Left lung (tissue), 10 donors: ENCODE results near the gene BBS12. TPM values are rescaled to one million over a fixed set of nuclear protein-coding genes. Genes with fewer than 3 reads are reported as not detected.

ENCODE experiments used
- ATAC-seq: fragments of 200-7000 bp; cut with Tn5 transposase; one replicate; pipeline ENCODE4 v1.9.1; 2020; ENCODE audit warnings: moderate library complexity
- DNase-seq, 4 donors: peaks; one replicate each; pipeline ENCODE4 v3.0.0-alpha.2; 2013 to 2020
- H3K27ac ChIP-seq, 2 donors: fragments of 200-600 bp; sonication (generic) in 1 of 2; one replicate each; pipeline versions ENCODE4 v1.5.0 to v1.8.0; 2020 to 2021
- H3K27me3 ChIP-seq, 2 donors: fragments of 200-600 bp; sonication (generic) in 1 of 2; one replicate each; pipeline versions ENCODE4 v1.5.0 to v1.8.0; 2020 to 2021
- H3K36me3 ChIP-seq, 2 donors: fragments of 200-600 bp; sonication (generic) in 1 of 2; one replicate each; pipeline versions ENCODE4 v1.5.0 to v1.8.0; 2020 to 2021
- H3K4me1 ChIP-seq, 2 donors: fragments of 200-600 bp; one replicate each; pipeline ENCODE4 v1.8.0; 2021
- H3K4me3 ChIP-seq, 2 donors: fragments of 200-600 bp; sonication (generic) in 1 of 2; one replicate each; pipeline versions ENCODE4 v1.5.0 to v1.8.0; 2020 to 2021; ENCODE audit warnings: mild to moderate bottlenecking in 1 of 2
- H3K9me3 ChIP-seq, 2 donors: fragments of 200-600 bp; sonication (generic) in 1 of 2; one replicate each; pipeline versions ENCODE4 v1.5.0 to v1.8.0; 2020 to 2021
- intact Hi-C, 2 donors: fragments of 100-400 bp; cut with DNase I; formaldehyde crosslinking; loops; one replicate each; pipeline versions ENCODE4 v1.11.2 to v1.14.2; 2022
- polyA plus RNA-seq, 6 donors: library from polyadenylated mRNA; unstranded; fragments of 120-200 nt; gene quantifications; one replicate each; pipeline ENCODE4 v1.2.1, GENCODE V29; 2013; ENCODE audit not compliant: insufficient read length in 6 of 6
- total RNA-seq, 2 donors: library from RNA; stranded (reverse); fragmentation: NEBNext Ultra II Directional; extraction: Animal tissue kit (Norgen Biotek cat#: 25700); gene quantifications; one replicate each; pipeline ENCODE4 v1.2.1, GENCODE V29; 2021
- TF ChIP-seq, protein P1 (sequence below), 2 donors: fragments of 200-600 bp; sonication (generic) in 1 of 2; IDR thresholded peaks; one replicate each; pipeline versions ENCODE4 v1.5.0 to v1.8.0; 2021; ENCODE audit warnings: antibody characterized with exemption in 2 of 2
- donor health status: DM: no; HTN: yes; CAD: no.
- donor health status: DM: no; HTN: no; CAD: no.

Gene BBS12
- total and polyA plus RNA-seq, 8 donors: 2.5 to 6.4 (median 5.5) TPM

DNA sequence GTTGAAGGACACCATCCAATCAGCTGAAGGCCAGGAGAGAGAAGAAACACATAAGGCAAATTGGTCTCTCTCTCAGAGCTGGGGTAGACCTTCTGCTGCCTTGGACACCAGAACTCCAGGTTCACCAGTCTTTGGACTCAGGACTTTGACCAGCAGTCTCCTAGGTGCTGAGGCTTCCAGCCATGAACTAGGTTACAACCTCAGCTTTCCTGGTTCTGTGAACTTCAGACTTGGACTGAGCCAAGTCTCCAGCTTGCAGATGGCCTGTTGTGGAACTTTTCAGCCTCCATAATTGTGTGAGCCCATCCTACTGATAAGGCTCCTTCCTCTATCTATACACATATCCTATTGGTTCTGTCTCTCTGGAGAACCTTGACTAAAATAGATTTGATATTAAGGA lies 20.6 kb upstream of the BBS12 start:
- TF ChIP-seq, protein P1, sequence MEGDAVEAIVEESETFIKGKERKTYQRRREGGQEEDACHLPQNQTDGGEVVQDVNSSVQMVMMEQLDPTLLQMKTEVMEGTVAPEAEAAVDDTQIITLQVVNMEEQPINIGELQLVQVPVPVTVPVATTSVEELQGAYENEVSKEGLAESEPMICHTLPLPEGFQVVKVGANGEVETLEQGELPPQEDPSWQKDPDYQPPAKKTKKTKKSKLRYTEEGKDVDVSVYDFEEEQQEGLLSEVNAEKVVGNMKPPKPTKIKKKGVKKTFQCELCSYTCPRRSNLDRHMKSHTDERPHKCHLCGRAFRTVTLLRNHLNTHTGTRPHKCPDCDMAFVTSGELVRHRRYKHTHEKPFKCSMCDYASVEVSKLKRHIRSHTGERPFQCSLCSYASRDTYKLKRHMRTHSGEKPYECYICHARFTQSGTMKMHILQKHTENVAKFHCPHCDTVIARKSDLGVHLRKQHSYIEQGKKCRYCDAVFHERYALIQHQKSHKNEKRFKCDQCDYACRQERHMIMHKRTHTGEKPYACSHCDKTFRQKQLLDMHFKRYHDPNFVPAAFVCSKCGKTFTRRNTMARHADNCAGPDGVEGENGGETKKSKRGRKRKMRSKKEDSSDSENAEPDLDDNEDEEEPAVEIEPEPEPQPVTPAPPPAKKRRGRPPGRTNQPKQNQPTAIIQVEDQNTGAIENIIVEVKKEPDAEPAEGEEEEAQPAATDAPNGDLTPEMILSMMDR (IDR thresholded peaks at IDR 0.05): no peak
- no peaks in the 10 kb centered on the region for H3K27me3 ChIP-seq
- no peak for ATAC-seq
- no peaks in the 10 kb centered on the region for H3K36me3 ChIP-seq
- no peak for DNase-seq
- no peaks in the 10 kb centered on the region for H3K4me1 ChIP-seq
- H3K27ac ChIP-seq: no peak overlapping the region
- no peaks in the 10 kb centered on the region for H3K9me3 ChIP-seq
- H3K4me3 ChIP-seq: no peak overlapping the region
- intact Hi-C loops: loop anchor here in 1 of 2 donors (10.0 kb wide), 1 partner anchor 107 kb away; no protein-coding TSS in a partner anchor

- Histone ChIP-seq H3K4me1 (no peaks in the 10 kb centered on the region), H3K36me3 (no peaks in the 10 kb centered on the region), H3K27ac (no peak overlapping the region), H3K9me3 (no peaks in the 10 kb centered on the region), H3K4me3 (no peak overlapping the region), H3K27me3 (no peaks in the 10 kb centered on the region)
- no peak for DNase-seq
- intact Hi-C loops: loop anchor here in 1 of 2 donors (10.0 kb wide), 1 partner anchor 108 kb away; no protein-coding TSS in a partner anchor
- TF ChIP-seq, protein P1 (IDR thresholded peaks at IDR 0.05): no peak
- no peak for ATAC-seq
Measured at GRCh38 chr4:122712782-122713181, 19.7 kb upstream of the BBS12 start.

DNA sequence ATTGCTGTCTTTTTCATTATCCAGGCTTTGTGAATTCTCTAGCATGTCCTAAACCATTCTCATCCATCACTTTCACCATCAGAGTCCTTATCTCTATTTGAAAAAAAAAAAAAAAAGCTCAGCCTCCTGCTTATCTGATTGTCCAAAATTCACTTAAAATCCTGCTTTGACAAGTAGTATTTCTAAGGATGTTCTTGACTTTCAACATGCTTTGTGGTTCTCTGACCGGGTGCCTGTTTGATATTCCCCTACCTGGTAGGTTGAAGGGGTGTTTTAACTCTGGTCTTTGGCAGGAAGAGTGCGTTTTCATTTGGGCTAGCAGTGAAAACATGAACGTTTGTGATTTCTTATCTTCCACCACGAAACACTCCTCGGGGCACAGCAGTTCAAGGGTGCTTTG lies 17.3 kb upstream of the BBS12 start:
- TF ChIP-seq, protein P1 (IDR thresholded peaks at IDR 0.05): no peak
- intact Hi-C loops: loop anchor here in 1 of 2 donors (10.0 kb wide), 1 partner anchor 110 kb away; no protein-coding TSS in a partner anchor
- H3K36me3 ChIP-seq: no peaks in the 10 kb centered on the region
- H3K27me3 ChIP-seq: no peaks in the 10 kb centered on the region
- H3K9me3 ChIP-seq: no peaks in the 10 kb centered on the region
- H3K27ac ChIP-seq: no peak overlapping the region
- no peak for DNase-seq
- no peak overlapping the region for H3K4me3 ChIP-seq
- no peak for ATAC-seq
- H3K4me1 ChIP-seq: no peaks in the 10 kb centered on the region

DNA sequence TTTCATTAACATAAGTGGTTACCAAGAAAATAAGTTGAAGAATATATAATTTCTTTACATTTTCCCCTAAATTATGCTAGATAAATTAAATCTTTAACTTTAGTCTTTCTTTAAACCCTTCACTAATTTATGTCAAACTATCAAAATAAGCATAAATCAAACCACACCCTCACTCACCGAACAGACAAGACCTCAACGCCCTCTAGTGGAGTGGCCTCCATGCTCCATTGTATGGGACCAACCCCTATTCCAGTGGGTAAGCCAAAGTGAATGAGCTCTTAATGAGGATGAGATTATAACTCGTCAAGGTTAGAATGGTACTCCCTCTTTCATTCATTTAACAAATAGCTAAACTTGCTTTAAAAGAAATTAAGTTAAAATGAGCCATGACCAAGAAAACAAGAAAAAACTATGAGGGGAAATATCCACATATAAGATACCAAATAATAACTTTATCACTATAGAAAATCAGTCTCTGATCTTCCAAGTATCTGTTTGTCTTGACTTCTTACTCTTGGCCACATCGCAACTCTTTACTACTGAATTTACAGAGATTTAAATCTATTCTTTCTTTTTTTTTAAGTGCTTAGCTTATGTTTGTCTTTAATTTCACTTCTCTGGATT lies 15.6 kb upstream of the BBS12 start:
- no peaks in the 10 kb centered on the region for H3K4me1 ChIP-seq
- H3K27me3 ChIP-seq: no peaks in the 10 kb centered on the region
- no peak overlapping the region for H3K27ac ChIP-seq
- H3K4me3 ChIP-seq: no peak overlapping the region
- intact Hi-C loops: loop anchor here in 1 of 2 donors (10.0 kb wide), 1 partner anchor 112 kb away; no protein-coding TSS in a partner anchor
- DNase-seq: peak in 2 of 4 donors; percentile 35 to 49
- no peaks in the 10 kb centered on the region for H3K36me3 ChIP-seq
- ATAC-seq: peak; percentile 91
- TF ChIP-seq, protein P1 (IDR thresholded peaks at IDR 0.05): peak; percentile 75 to 76
- no peaks in the 10 kb centered on the region for H3K9me3 ChIP-seq

DNA sequence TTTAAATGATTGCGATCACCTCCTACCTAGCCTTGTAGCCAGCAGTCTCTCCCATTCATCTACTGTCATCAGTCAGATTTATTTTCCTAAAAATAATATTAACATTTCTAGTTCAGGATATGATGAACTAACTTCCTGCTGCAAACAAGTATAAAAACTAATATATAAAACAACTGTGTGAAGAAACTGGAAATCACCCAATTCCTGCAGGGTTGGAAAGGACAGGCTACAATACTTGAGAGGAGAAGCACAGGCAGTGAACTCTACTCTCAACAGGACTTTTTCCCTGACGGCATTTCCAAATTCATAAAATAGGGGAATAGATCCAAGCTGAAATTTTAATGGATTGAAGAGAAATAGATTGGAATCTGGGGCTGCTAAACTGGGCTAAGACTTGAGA lies 14.2 kb upstream of the BBS12 start:
- H3K4me3 ChIP-seq: no peak overlapping the region
- intact Hi-C loops: loop anchor here in 1 of 2 donors (10.0 kb wide), 1 partner anchor 113 kb away; no protein-coding TSS in a partner anchor
- TF ChIP-seq, protein P1 (IDR thresholded peaks at IDR 0.05): no peak
- ATAC-seq (no peak), DNase-seq (no peak)
- no peaks in the 10 kb centered on the region for H3K4me1 ChIP-seq
- no peaks in the 10 kb centered on the region for H3K36me3 ChIP-seq
- no peak overlapping the region for H3K27ac ChIP-seq
- H3K27me3 ChIP-seq: no peaks in the 10 kb centered on the region
- no peaks in the 10 kb centered on the region for H3K9me3 ChIP-seq
